ENCODE results near the gene PLOD1.
"Not testable (repeated sequence)": the region's sequence is repeated elsewhere in the genome, so short reads cannot be mapped to it uniquely, and the experiment has no call there.

The PLOD1 gene

DNA sequence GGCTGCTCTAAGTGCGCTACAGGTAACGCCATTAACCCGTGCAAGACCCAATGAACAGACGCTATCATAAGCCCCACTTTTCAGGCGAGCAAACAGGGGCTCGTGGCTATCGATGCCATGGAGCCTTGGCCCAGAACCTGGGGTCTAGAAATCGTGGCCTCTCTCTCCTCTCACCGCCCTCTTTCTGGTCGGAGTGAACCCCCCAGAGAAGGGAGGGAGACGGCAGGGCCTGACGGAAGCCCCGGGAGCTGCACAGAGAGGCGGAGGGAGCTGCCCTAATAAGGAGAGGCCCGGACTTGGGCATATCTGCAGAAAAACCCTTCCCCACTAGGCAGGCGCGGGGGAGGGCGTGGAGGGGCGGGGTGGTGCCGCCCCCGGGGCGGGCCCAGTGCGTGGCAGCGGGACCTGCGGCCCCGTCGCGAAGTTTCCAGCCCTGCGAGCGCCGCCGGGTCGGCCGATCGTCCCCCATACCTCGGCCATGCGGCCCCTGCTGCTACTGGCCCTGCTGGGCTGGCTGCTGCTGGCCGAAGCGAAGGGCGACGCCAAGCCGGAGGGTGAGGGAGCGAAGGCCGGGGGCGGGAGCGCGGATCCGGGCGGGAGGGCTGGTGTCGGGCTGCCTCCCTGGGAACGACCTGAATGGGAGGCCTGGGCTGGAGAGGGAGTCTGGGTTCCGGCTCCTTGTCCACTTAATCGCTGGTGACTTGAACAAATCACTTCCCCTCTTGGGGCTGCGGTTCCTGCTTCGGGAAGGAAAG is at the start of gene PLOD1:
PLOD1 (plus strand) TSS at position 416 of the 755 bp plus-strand sequence; CDS start at position 479, 63 bp downstream.
- peak; percentile 86 for DNase-seq

DNA sequence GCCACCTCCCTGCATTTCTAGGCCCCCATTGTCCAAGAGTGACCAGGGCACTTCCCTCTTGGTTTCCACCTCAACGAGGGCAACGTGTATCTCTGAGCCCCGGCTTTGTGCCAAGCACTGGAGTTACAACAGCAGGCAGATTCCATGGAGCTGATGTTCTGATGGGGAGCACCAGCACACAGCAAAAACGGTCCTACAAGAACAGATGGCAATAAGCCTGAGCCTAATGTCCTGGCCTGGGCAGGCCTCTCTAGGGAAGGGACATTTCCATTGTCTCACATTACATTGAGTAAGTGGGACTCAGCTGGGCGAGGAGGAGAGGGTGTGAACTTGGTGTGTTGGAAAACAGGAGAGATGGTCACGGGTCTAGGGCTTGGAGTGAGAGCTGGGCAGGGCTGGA is 48.6 kb upstream of the PLOD1 start:
- DNase-seq = no peak

DNA sequence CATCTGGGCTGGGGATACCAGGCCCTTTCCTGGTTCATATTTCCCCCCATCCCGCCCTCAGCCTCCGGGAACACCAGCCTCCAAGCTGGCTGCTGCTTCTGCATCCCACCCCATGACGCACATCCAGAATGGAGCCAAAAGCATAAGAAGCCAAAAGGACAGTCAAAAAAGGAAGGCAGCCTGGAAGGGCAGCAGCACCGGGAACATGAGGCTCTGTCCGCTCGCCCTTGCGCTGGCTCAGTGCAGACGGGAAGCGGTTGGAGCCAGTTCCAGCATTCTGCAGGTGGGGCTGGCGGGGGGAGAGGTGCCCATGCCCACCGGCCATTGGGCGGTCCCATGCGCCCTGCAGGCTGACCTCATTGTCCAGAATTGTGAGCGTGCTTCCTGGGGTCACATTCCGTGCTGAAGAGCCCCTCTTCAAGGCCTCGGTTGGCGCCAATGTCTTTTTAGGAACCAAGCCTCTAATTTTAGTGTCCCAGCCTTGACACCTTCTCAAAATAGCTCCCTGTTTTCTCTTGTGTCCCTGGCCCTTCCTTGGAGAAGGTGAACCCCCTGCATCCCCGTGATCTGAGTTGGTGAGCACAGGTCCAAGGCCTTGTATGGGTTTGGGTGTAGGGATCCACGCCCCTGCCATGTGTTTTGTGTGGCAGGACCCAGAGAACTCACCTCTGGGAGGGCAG is 47.4 kb upstream of the PLOD1 start:
- no peak for DNase-seq

DNA sequence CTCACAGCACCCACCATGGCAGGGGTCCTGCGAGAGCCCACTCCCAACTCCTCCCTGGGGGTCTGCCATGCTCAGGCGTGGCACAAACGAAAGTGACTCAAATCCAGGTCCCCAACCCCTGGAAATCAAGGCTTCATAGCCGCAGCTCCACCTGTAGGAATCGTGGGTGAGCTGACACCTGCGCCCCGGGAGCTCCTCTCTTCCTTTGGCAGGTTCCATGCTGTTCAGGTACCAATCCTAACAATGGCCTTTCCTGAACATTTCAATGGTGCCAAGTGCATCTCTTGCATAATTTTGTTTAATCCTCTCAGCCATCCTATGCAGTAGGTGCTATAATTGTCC is 46.9 kb upstream of the PLOD1 start:
- no peak for DNase-seq

DNA sequence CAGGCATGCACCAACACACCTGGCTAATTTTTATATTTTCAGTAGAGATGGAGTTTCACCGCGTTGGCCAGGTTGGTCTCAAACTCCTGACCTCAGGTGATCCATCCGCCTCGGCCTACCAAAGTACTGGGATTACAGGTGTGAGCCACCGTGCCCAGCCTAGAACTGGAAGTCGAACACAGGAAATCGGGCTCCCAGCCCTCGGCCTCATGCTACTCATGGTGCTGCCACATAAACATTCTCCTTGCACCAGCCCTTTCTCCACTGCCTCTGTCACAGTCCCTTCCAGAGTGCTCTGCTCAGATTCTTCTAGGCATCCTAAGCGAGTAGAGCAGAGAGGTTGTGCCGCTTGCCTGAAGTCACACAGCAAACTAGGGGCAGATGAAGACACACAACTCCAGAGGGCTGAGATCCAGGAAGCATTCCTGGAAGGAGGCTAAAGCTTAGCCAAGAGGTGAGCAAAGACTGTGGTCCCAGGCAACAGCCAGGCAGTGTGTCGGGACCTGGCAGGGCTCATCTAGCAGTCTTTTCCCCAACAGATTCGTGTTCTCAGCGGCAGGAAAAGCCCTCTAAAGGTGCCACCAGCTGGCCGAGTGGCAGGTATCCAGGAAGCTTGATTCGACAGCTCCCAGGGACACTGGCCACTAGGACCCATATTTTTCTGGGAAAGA is 46.2 kb upstream of the PLOD1 start:
- DNase-seq = no peak

DNA sequence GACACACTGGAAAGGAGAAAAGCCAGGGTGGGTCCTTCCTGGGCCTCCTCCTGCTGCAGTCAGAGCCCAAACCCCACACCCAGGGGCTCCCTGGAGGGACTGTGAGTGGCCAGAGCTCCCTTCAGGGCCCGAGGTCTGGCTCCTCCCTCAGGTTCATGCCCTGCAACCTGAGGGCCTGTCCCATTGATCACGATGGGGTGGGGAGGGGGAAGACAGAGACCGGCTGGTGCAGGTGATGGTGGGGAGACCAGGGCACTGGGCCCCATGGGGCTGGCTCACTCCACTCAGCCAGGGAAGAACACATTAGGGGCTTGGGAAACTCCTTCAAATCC is 45.7 kb upstream of the PLOD1 start:
- no peak for DNase-seq

DNA sequence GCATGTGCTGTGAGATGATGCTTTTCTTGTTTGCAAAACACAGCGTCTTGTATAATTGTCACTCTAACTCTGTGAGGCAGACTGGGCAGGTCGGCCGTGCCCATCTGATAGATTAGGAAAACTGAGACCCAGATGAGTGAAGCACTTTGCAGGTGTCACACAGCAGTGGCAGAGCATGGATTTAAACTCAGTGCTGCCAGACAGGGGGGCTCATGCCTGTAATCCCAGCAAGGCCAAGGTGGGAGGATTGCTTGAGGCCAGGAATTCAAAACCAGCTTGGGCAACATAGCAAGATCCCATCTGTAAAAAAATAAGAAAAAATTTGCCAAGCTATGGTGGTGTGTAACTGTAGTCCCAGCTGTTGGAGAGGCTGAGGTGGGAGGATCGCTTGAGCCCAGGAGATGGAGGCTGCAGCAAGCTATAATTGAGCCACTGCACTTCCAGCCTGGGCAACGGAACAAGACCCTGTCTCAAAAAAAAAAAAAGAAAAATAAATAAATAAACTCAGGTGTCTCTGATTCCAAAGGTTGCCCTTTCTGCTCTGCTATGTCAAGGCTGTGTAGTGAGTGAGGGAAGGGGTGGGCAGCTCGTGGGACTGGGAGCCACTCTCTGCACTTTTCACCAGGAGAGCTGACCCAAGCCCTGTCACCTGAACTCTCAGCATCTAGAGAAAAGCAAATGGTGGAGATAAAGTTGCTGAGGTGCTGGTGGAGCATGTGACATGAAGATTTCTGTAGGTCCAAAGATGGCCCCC is 42.9 kb upstream of the PLOD1 start:
- DNase-seq = no peak

DNA sequence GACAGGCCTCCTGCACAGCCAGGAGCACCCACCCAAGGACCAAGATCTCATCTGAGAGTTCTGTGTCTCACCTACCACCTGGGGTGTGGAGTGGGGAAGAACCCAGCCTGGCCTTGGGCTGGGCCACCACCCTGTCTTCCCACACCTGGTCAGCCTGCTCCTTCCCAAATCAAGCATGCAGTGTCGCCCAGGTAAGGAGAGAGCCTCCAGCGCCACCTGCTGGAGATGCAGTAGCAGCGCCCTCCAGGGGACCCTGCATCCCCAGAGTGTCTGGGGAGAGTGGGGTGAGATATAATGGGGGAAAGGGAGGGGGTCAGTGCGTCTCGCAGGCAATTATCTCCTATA is 40.6 kb upstream of the PLOD1 start:
- DNase-seq = peak; percentile 63

GRCh38 chr1:11894501-11894900 is 40.0 kb upstream of the PLOD1 start:
- not testable (repeated sequence) for DNase-seq

DNA sequence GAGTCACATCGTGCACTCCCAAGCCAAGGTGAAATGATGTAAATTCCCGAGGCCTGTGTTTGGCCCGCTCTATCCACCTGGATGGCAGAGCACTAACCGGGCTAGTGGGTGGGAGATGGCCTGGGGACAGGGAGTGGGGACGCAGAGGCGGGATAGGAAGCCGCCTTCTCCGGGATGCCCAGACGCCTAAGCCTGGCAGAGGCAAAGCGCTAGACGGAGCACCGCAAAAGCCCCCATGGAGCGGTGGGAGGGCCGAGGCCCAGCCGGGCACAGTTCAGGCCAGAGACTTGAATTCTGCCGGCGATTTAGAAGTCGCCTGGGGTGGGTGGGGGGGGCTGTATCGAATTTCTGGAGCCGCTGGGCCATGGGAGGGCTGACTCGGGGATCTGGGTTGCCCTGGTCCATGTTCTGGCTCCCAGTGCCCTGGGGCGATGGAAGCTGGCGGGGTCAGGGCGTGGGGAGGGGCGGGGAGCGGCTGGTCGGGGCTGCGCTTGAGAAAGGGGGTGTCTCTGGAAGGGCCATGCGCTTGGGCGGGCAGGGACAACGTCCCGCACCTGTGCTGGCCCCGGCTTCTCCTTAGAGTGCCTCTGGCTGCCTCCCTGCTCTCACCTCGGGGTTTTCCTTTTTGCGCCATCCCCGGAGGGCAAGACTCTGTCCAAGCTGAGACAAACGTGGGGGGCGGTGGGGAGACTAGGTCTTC is 36.3 kb upstream of the PLOD1 start:
- DNase-seq = no peak

GRCh38 chr1:11898831-11899467 is 35.6 kb upstream of the PLOD1 start:
- no peak for DNase-seq

GRCh38 chr1:11901446-11901845 is 33.1 kb upstream of the PLOD1 start:
- DNase-seq = not testable (repeated sequence)

DNA sequence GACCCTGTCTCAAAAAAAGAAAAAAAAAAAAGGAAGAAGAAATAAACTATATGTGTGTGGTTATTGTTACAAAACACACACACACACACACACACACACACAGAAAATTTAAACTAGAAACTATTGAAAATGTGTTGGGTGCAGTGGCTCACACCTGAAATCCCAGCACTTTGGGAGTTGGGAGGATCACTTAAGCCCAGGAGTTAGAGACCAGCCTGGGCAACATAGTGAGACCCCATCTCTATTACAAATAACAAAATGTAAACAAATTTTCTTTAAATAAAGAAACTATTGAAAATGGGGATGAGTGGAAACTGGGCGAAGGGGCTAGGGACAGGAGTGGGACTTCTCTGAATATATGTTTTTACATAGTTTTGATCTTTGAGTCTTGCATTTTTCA is 31.3 kb upstream of the PLOD1 start:
- DNase-seq = no peak

GRCh38 chr1:11904156-11904555 is 30.4 kb upstream of the PLOD1 start:
- DNase-seq = not testable (repeated sequence)

DNA sequence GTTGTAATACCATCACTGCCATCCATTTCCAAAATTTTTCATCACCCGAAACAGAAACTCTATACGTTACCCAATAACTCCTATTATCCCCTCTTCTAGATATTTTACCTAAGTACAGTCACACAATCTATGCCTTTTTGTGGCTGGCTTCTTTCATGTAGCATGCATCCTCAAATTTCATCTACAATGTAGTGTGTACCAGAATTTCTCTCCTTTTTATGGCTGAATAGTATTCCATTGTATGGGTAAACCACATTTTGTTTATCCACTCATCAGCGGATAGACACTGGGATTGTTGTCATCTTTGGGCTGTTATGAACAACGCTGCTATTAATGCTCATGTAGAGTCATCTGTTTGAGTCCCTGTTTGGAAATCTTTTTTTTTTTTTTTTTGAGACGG is 29.5 kb upstream of the PLOD1 start:
- DNase-seq = no peak

GRCh38 chr1:11906870-11907269 is 27.6 kb upstream of the PLOD1 start:
- DNase-seq = no peak

DNA sequence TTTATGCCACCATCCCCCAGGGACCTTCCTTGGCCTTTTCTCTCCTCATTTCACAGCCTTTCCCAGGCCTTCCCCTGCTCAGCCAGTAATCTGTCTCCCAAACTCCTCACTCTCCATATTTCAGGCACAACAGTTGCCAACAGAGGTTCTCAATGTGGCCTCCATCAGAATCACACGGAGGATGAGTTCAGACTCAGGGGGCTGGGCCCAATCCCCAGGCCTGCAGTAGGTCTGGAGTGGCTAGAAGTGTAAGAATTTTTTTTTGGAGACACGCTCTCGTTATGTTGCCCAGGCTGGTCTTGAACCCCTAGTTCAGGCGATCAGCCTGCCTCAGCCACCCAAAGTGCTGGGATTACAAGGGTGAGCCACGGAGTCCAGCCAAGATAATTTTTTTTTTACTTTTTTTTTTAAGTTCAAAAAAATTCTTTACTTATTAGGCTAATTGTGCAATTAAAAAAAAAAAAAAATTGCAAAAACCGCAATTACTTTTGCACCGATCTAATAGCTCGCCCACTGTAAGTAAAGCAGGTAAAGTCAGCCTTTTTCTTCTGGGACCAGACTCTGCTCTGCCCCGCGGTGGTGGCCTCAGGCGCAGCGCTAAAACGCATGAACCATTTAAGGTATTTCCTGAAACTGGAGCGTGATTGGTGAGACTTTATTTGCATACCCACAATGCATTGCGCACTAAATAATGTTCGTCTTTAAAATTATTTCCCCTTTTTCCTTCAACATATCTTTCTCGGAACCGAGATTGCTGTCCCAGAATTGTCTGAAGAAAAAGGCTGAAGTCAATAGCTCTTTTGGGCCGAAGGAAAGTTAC is 27.0 kb upstream of the PLOD1 start:
- DNase-seq = peak; percentile 95

GRCh38 chr1:11908095-11908675 is 26.3 kb upstream of the PLOD1 start:
- peak; percentile 82 for DNase-seq

DNA sequence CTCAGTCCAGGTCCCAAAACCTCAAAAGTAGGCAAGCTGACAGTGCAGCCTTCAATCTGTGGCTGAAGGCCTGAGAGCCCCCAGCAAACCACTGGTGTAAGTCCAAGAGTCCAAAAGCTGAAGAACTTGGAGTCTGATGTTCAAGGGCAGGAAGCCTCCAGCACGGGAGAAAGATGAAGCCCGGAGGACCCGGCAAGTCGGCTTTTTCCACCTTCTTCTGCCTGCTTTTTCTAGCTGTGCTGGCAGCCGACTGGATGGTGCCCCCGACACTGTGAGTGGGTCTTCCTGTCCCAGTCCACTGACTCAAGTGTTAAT is 23.6 kb upstream of the PLOD1 start:
- DNase-seq = not testable (repeated sequence)

DNA sequence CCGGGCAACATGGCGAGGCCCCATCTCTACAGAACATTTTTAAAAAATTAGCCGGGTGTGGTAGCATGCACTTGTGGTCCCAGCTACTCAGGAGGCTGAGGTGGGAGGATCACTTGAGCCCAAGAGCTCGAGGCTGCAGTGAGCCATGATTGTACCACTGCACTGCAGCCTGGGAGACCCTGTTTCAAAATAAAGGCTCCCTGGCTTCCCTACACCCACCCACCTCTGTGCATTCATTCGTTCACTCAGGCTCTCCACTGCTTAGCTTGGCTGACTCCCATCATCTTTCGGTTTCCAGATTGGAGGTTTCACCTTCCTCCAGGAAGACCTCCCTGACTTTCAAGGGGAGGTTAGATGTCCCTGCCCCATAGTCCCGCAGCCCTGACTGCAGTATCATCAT is 22.5 kb upstream of the PLOD1 start:
- no peak for DNase-seq

- DNase-seq = not testable (repeated sequence)
These were observed 21.9 kb upstream of the PLOD1 start for GRCh38 chr1:11912482-11913216.
